Fibroblast of gingiva (primary cell): ENCODE measurements around the gene PLCB4.
"Not testable (repeated sequence)": the region's sequence is repeated elsewhere in the genome, so short reads cannot be mapped to it uniquely, and the experiment has no call there.

ENCODE experiments used
- DNase-seq: peaks from one replicate; pipeline ENCODE4 v3.0.0-alpha.2; 2011; ENCODE audit warnings: low read depth

PLCB4 gene

GRCh38 chr20:9068841-9069663, at the start of gene PLCB4:
Gene PLCB4, plus strand, starts transcription at chr20:9069087. Its CDS starts 238,728 bp downstream, at chr20:9307815.
- peak; percentile 58 for DNase-seq

DNA sequence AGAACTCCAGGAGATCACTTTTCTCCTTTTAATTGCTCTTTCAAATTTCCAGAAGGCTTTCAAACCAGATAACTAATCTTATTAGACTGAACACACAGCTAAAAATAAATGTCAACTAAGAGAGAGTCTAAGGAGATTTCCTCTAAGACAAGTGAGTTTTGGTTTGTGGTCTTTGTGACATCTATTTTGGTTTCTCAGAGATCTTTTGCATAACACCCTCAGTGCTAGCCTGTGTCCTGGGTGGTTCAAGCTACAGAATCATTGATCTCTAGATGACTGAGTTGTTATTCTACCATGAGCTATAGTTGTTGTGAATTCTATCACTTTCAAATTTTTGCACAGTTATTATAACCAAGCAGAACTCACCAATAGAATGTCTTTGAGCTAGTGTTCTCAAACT, 49.1 kb upstream of the PLCB4 start:
- no peak for DNase-seq

GRCh38 chr20:9021216-9021615, 47.7 kb upstream of the PLCB4 start:
- DNase-seq: no peak

- no peak for DNase-seq
Measured at GRCh38 chr20:9021699-9022098, 47.2 kb upstream of the PLCB4 start.

DNA sequence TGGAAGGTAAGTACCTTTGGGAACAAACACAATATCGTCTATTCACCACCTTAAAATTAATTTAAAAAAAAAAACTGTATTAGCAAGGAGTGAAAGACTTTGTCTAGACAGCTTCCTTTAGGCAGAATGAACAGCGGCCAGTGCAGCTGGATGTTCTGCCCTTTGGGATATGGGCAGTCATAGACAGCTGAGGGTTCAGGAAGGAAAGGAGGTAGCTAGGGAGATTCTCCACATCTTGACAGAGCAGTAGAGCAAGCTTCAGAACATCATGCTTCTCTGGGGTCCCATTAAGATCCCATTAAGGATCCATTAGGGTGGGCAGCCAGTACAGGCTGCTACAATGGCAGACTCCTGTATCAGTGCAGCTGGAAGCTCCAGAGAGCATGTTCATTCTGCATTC, 46.5 kb upstream of the PLCB4 start:
- no peak for DNase-seq

- DNase-seq: no peak
Measured at GRCh38 chr20:9024606-9025005, 44.3 kb upstream of the PLCB4 start.

DNA sequence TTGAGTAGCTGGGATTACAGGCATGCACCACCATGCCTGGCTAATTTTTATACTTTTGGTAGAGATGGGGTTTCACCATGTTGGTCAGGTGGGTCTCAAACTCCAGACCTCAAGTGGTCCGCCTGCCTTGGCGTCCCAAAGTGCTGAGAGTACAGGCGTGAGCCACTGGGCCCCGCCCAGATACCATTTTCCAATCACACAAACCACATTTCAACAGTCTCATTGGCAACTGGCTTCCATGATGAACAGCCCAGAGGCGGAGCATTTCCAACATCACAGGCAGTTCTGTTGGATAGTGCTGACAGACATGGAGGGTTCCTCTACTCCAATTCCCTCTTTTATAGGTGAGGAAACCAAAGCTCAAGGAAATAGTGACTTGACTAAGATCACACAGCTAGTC, 43.9 kb upstream of the PLCB4 start:
- DNase-seq: no peak

DNA sequence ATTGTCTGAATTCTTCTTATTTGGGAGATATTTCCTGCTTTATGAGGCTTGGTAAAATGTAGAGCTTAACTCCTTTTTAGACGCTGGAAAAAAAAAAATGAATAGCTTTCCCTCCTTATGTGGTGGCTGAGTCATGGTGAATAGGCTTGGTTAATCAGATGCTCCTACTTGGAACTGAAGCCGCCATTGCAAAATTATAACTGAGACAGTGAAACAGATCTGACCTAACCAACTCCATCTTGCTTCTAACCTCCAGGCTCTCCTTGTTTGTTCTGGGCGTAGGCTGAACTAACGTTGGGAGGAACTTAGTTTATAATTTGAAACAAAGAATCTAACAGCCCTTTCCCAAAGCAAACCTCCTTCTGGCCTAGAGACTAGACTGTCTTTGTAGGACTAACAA, 43.2 kb upstream of the PLCB4 start:
- DNase-seq: peak; percentile 75

- DNase-seq: no peak
Measured at GRCh38 chr20:9027626-9028025, 41.3 kb upstream of the PLCB4 start.

GRCh38 chr20:9028419-9028818, 40.5 kb upstream of the PLCB4 start:
- peak; percentile 47 for DNase-seq

DNA sequence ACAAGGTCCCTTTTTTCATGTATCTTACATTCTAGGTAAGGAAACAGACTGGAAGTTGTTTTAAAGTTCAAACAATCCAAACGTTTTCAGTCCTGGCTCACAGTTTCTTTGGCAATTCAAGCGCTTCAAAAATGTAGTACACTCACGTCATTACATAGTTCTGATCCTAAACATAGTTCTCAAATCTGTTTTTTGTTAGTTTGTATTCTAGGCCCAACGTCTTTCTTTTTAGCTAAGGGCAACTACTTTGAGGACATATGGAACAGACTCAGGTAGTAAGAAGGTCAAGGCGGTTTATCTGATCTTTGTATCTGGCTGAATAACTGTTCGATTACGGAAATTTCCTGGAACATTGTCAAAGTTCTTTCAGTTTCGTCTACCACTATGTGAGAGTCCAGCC, 36.9 kb upstream of the PLCB4 start:
- peak; percentile 67 for DNase-seq

DNA sequence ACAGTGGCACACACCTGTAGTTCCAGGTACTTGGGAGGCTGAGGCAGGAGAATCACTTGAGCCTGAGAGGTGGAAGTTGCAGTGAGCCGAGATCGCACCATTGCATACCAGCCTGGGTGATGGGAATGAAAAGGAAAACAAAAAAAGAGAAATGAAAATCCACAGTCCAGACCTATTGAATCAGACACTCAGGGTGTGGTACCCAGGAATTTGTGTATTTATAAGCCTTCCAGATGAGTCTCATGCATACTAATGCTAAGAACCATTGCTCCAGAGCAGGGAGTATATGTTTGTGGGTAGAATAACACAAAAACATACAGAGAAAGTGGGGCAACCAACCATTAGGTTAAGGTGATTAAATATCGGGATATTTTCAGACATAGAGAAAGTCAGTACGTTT, 36.1 kb upstream of the PLCB4 start:
- DNase-seq: peak; percentile 12

- peak; percentile 92 for DNase-seq
Measured at GRCh38 chr20:9035126-9035525, 33.8 kb upstream of the PLCB4 start.

- DNase-seq: no peak
Measured at GRCh38 chr20:9036593-9036992, 32.3 kb upstream of the PLCB4 start.

DNA sequence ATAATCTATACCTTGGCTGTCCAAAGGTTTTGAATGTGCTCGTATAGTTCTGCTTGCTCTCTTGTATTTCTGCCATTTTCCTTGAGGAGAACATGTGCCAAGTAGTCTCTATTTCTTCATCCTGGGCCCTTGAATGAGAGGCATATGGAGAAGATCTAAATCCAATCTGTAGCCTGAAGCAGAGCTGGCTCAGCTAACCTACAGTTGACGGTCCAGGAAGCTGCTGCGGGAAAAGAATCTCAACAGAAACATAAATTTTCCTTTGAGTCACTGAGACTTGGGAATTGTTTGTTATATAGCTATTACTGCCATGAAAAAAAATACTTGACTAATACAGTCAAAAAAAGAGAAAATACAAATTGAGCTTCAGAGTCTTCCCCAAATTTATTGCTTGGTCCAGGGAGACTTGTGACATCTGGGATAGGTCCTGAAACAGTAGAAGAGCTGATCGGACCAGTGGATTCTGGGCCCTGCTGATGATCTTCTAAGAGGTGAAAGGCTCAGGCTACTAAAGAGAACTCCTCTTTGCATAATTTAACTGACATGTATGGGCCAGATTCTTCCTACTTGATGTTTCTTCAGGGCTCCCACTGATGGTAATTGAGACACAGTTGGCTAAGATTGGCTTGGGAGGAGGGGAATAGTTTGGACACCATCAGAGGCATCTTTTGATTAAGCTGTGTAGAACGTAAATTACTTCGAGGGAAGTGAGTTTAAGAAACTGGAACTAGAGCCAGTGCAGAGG, 29.9 kb upstream of the PLCB4 start:
- DNase-seq: peak; percentile 44

DNA sequence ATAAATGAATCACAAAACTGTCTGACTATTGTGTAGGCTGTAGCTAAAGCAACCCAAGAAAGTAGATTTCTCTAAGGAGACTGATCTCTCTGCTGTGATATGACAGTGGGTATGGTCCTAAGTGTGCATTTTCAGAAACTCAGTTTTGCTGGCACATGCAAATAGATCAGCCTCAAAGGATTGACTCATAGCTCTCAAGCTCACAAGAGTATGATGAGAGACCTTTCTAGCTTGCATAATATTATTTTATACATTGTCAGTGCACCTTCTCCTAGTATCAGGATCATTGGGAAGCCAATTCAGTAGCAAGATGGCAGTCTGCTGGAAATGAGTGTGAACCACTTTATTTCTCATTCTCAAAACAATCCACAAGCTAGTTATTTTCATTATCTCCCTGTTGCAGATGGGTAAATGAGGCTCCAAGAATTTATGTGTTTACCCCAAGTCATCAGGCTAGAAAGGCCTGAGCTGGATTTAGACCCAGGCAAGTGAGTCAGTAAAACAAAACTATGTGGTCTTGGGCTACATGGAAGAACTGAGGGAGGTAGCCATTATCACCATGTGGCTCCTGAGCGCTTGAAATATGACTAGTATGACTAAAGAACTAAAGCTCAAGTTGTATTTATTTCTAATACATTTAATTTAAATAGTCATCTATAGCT, 27.9 kb upstream of the PLCB4 start:
- DNase-seq: no peak

- DNase-seq: no peak
Measured at GRCh38 chr20:9043364-9043763, 25.5 kb upstream of the PLCB4 start.

DNA sequence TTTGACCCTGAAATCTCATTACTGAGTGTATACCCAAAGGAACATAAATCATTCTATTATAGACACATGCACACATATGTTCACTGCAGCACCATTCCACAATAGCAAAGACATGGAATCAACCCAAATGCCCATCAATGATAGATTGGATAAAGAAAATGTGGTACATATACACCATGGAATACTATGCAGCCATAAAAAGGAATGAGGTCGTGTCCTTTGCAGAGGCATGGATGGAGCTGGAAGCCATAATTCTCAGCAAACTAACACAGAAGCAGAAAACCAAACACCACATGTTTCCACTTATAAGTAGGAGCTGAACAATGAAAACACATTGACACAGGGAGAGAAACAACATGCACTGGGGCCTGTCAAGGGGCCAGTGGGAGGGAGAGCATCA, 21.0 kb upstream of the PLCB4 start:
- not testable (repeated sequence) for DNase-seq

- peak; percentile 89 for DNase-seq
Measured at GRCh38 chr20:9051508-9051907, 17.4 kb upstream of the PLCB4 start.

GRCh38 chr20:9052136-9052535, 16.8 kb upstream of the PLCB4 start:
- no peak for DNase-seq

- DNase-seq: no peak
Measured at GRCh38 chr20:9053108-9053507, 15.8 kb upstream of the PLCB4 start.

DNA sequence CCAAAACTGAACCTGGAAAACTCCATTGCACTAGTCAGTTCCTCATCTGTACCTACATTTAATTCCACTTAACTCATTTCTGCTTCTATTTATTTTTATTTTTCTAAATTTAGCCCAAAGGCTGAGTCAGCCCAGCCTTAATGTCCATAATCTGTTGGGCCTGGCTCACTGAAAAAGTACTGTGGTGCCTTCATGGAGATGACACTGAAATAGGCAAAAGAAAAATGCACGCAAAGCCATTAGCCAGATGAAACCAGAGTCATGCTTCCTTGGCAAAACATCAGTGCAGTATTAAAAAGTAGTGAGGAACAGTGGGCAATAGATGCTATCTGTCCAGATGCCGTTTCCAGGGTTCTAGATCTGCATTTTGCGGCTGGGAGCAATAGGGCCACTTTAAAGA, 14.7 kb upstream of the PLCB4 start:
- DNase-seq: peak; percentile 45

- DNase-seq: no peak
Measured at GRCh38 chr20:9059931-9060330, 9.0 kb upstream of the PLCB4 start.
